Kidney (tissue), 14 donors: Measurements from ENCODE around the gene NKG7. TPM values are rescaled to one million over a fixed set of nuclear protein-coding genes. Genes with fewer than 3 reads are reported as not detected.

Experiments used
- DNase-seq, 5 donors: peaks; one replicate each; pipeline ENCODE4 v3.0.0-alpha.2; 2013 to 2020
- FAIRE-seq: peaks from 2 replicates; lab custom pipeline; 2012; peaks lifted over from hg19 to GRCh38; lab: Jason Lieb, UNC
- H3K27ac ChIP-seq, 2 donors: one replicate each; pipeline ENCODE4 v1.7.0; 2013; ENCODE audit warnings: low read depth in 2 of 2, low read length in 2 of 2, inconsistent platforms in 1 of 2
- H3K27me3 ChIP-seq: one replicate; pipeline ENCODE4 v1.7.1; 2013; ENCODE audit warnings: low read length, inconsistent platforms; ENCODE audit not compliant: control insufficient read depth, insufficient read depth
- H3K36me3 ChIP-seq, 3 donors: one replicate each; pipeline versions ENCODE4 v1.7.0 to v1.7.1; 2013; ENCODE audit warnings: low read length in 3 of 3, control low read depth in 1 of 3, inconsistent platforms in 1 of 3; ENCODE audit not compliant: insufficient read depth in 3 of 3, control insufficient read depth in 2 of 3
- H3K4me1 ChIP-seq, 3 donors: one replicate each; pipeline versions ENCODE4 v1.7.0 to v1.7.1; 2013; ENCODE audit warnings: low read length in 3 of 3, inconsistent platforms in 1 of 3, low read depth in 1 of 3; ENCODE audit not compliant: control insufficient read depth in 2 of 3, insufficient read depth in 2 of 3
- H3K4me3 ChIP-seq, 3 donors: one replicate each; pipeline versions ENCODE4 v1.7.0 to v1.8.1; 2013; ENCODE audit warnings: low read length in 3 of 3, control low read depth in 1 of 3, inconsistent platforms in 1 of 3
- H3K9ac ChIP-seq, 3 donors: one replicate each; pipeline versions ENCODE4 v1.7.0 to v1.7.1; 2013; ENCODE audit warnings: low read length in 3 of 3, control low read depth in 1 of 3, inconsistent platforms in 1 of 3
- H3K9me3 ChIP-seq, 3 donors: one replicate each; pipeline versions ENCODE4 v1.7.0 to v1.7.1; 2013; ENCODE audit warnings: low read length in 3 of 3, control low read depth in 1 of 3, inconsistent platforms in 1 of 3; ENCODE audit not compliant: control insufficient read depth in 2 of 3, insufficient read depth in 1 of 3
- CTCF ChIP-seq: IDR thresholded peaks from 3 replicates; pipeline ENCODE4 v1.5.1; 2012; ENCODE audit warnings: mild to moderate bottlenecking, moderate library complexity, borderline replicate concordance; ENCODE audit not compliant: insufficient read depth; ENCODE audit errors: extremely low read depth
- intact Hi-C: fragments of 100-400 bp; cut with DNase I; formaldehyde crosslinking; loops from one replicate; pipeline ENCODE4 v1.11.1; 2022
- polyA plus RNA-seq: library from polyadenylated mRNA; stranded (reverse); fragments of 350-450 nt; fragmentation: Illumina TruSeq; extraction: RNeasy Lipid Tissue Mini Kit (QIAGEN cat#74804); gene quantifications from one replicate; pipeline ENCODE4 v1.2.3, GENCODE V29; 2014; ENCODE audit warnings: low read depth, low replicate concordance; ENCODE audit not compliant: insufficient read depth
- total RNA-seq: library from RNA; stranded (reverse); fragmentation: NEBNext Ultra II Directional; extraction: Animal tissue kit (Norgen Biotek cat#: 25700); gene quantifications from one replicate; pipeline ENCODE4 v1.2.1, GENCODE V29; 2021
- donor health status: control.
- donor health status: control.
- donor health status: control.
- donor health status: control.
- donor health status: control.
- donor health status: DM: yes; HTN: yes; CAD: no.
- donor health status: Normal renal cell carcinoma (clear cell type).

NKG7 gene
- total and polyA plus RNA-seq, 2 donors from 2014 or later, result 3.5 to 7.9 TPM

DNA sequence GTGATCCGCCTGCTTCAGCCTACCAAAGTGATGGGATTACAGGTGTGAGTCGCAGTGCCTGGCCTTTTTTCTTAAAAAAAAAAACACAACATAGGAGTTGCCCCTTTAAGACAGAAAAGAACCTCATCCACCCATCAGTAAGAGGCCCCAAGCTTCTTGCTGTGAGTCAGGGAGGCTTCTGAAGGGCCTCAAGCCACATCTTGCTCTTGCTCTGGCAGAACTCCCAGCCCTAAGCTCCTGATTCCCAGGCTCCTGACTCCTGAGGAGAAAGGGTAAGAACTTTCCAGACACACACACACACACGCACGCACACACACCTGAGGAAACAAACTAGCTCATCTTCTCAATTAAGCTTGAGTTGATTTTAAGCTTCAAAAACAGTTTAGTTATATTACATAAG, 13.2 kb downstream of the NKG7 start:
- no peaks in the 10 kb centered on the region for H3K27me3 ChIP-seq
- H3K4me3 ChIP-seq, result no peak overlapping the region
- DNase-seq (no peak), FAIRE-seq (no peak)
- H3K9ac ChIP-seq, result no peak overlapping the region
- no peak for TF ChIP-seq CTCF
- intact Hi-C loops, result no loop called here
- no peak overlapping the region for H3K27ac ChIP-seq
- no peaks in the 10 kb centered on the region for H3K9me3 ChIP-seq
- H3K36me3 ChIP-seq, result no peaks in the 10 kb centered on the region
- H3K4me1 ChIP-seq, result peaks cover 0 to 6% (median 5%) of the 10 kb centered on the region in 3 donors

DNA sequence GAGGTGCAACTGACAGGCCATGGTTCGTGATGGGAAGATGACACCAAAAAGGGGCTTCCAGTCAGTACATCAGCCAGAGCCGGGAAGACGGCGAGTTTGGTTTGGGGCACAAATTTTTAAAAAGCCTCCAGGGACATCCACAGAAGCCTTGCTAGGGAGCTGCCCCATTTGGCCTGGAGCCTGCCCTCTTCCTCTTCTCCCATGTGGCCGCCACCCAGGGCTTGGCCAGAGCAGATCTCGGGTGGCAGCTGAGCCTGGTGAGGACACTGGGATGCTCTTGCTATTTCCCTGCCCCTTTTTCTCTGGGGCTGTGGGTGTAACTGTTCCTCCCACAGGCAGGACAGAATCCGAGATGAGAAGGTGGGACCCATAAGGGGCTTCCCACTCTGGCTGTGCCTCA, 14.5 kb downstream of the NKG7 start:
- H3K27ac ChIP-seq, result no peak overlapping the region
- TF ChIP-seq CTCF, result no peak
- no peaks in the 10 kb centered on the region for H3K36me3 ChIP-seq
- no peaks in the 10 kb centered on the region for H3K27me3 ChIP-seq
- intact Hi-C loops, result no loop called here
- FAIRE-seq (no peak), DNase-seq (no peak)
- H3K9ac ChIP-seq, result no peak overlapping the region
- no peaks in the 10 kb centered on the region for H3K9me3 ChIP-seq
- H3K4me1 ChIP-seq, result peaks cover 0 to 4% (median 0%) of the 10 kb centered on the region in 3 donors
- H3K4me3 ChIP-seq, result no peak overlapping the region

GRCh38 chr19:51356159-51356801, 16.2 kb downstream of the NKG7 start:
- Histone ChIP-seq H3K4me3 (no peak overlapping the region), H3K36me3 (peaks cover 0 to 8% (median under 1%) of the 10 kb centered on the region in 3 donors), H3K9ac (no peak overlapping the region), H3K27ac (no peak overlapping the region), H3K27me3 (no peaks in the 10 kb centered on the region), H3K4me1 (no peaks in the 10 kb centered on the region), H3K9me3 (no peaks in the 10 kb centered on the region)
- FAIRE-seq (no peak), DNase-seq (no peak)
- intact Hi-C loops, result no loop called here
- TF ChIP-seq CTCF, result no peak
